SK-N-SH treated with all-trans-retinoic acid at 6 μM for 48 hours (cell line): ENCODE data around the gene RNF215.

Experiments used
- ATAC-seq: fragments of 200-7000 bp; cut with Tn5 transposase; 3 replicates; pipeline ENCODE4 v1.9.1; 2020; ENCODE audit warnings: mild to moderate bottlenecking, moderate library complexity
- ARNTL ChIP-seq: fragments of 450-650 bp; formaldehyde crosslinking; IDR thresholded peaks from 2 replicates; pipeline ENCODE4 v1.5.0; 2020; ENCODE audit warnings: low read depth, mild to moderate bottlenecking, moderate library complexity, borderline replicate concordance
- BACH2 ChIP-seq: fragments of 250-450 bp; sonication (Bioruptor Pico); IDR thresholded peaks from 2 replicates; pipeline ENCODE4 v1.9.0; 2021; ENCODE audit warnings: mild to moderate bottlenecking, borderline replicate concordance
- CREB5 ChIP-seq: fragments of 250-450 bp; sonication (Bioruptor Pico); IDR thresholded peaks from 2 replicates; pipeline ENCODE4 v1.5.1; 2020; ENCODE audit warnings: low read depth, mild to moderate bottlenecking, moderate library complexity
- CSDC2 ChIP-seq: fragments of 250-450 bp; sonication (Bioruptor Pico); IDR thresholded peaks from 2 replicates; pipeline ENCODE4 v1.5.0; 2020; ENCODE audit warnings: mild to moderate bottlenecking, moderate library complexity
- ESRRG ChIP-seq: fragments of 250-450 bp; sonication (Bioruptor Pico); IDR thresholded peaks from 2 replicates; pipeline ENCODE4 v1.6.1; 2021; ENCODE audit warnings: mild to moderate bottlenecking
- GLIS3 ChIP-seq: fragments of 250-450 bp; sonication (Bioruptor Pico); IDR thresholded peaks from 2 replicates; pipeline ENCODE4 v1.5.0; 2020; ENCODE audit warnings: mild to moderate bottlenecking, moderate library complexity
- OSR1 ChIP-seq: fragments of 250-450 bp; sonication (Bioruptor Pico); IDR thresholded peaks from 2 replicates; pipeline ENCODE4 v1.8.0; 2022; ENCODE audit warnings: moderate library complexity, mild to moderate bottlenecking, inconsistent platforms
- POU6F1 ChIP-seq: fragments of 250-450 bp; sonication (Bioruptor Pico); IDR thresholded peaks from 2 replicates; pipeline ENCODE4 v1.8.0; 2021; ENCODE audit warnings: low read depth, mild to moderate bottlenecking, moderate library complexity, borderline replicate concordance
- RARB ChIP-seq: fragments of 250-450 bp; sonication (Bioruptor Pico); IDR thresholded peaks from 2 replicates; pipeline ENCODE4 v1.8.0; 2021; ENCODE audit warnings: mild to moderate bottlenecking, moderate library complexity
- SNAI2 ChIP-seq: fragments of 250-450 bp; sonication (Bioruptor Pico); IDR thresholded peaks from 2 replicates; pipeline ENCODE4 v1.5.0; 2020; ENCODE audit warnings: mild to moderate bottlenecking, moderate library complexity
- TCF4 ChIP-seq: fragments of 250-450 bp; sonication (Bioruptor Pico); IDR thresholded peaks from 2 replicates; pipeline ENCODE4 v1.8.0; 2021; ENCODE audit warnings: mild to moderate bottlenecking, moderate library complexity, borderline replicate concordance
- TOX ChIP-seq: fragments of 250-450 bp; sonication (Bioruptor Pico); IDR thresholded peaks from 2 replicates; pipeline ENCODE4 v1.8.0; 2021; ENCODE audit warnings: mild to moderate bottlenecking, moderate library complexity, borderline replicate concordance
- TSHZ2 ChIP-seq: fragments of 250-450 bp; sonication (Bioruptor Pico); IDR thresholded peaks from 2 replicates; pipeline ENCODE4 v1.5.0; 2020; ENCODE audit warnings: mild to moderate bottlenecking, moderate library complexity
- ZC3H10 ChIP-seq: fragments of 250-450 bp; sonication (Bioruptor Pico); IDR thresholded peaks from 2 replicates; pipeline ENCODE4 v1.5.1; 2021; ENCODE audit warnings: mild to moderate bottlenecking, moderate library complexity
- ZFP3 ChIP-seq: fragments of 250-450 bp; sonication (Bioruptor Pico); IDR thresholded peaks from 2 replicates; pipeline ENCODE4 v1.5.0; 2020; ENCODE audit warnings: mild to moderate bottlenecking, moderate library complexity
- ZFP30 ChIP-seq: fragments of 450-650 bp; formaldehyde crosslinking; IDR thresholded peaks from 2 replicates; pipeline ENCODE4 v1.5.0; 2022; ENCODE audit warnings: mild to moderate bottlenecking, moderate library complexity
- ZNF565 ChIP-seq: fragments of 450-650 bp; formaldehyde crosslinking; conservative IDR thresholded peaks from 2 replicates; pipeline ENCODE4 v1.5.0; 2020; ENCODE audit warnings: low read depth, mild to moderate bottlenecking, moderate library complexity
- ZNF70 ChIP-seq: fragments of 450-650 bp; formaldehyde crosslinking; IDR thresholded peaks from 2 replicates; pipeline ENCODE4 v1.5.0; 2020; ENCODE audit warnings: mild to moderate bottlenecking, moderate library complexity
- ZNF8 ChIP-seq: fragments of 450-650 bp; formaldehyde crosslinking; IDR thresholded peaks from 2 replicates; pipeline ENCODE4 v1.5.0; 2020; ENCODE audit warnings: mild to moderate bottlenecking, moderate library complexity
- TF ChIP-seq, protein P1 (sequence below): fragments of 250-450 bp; sonication (Bioruptor Pico); IDR thresholded peaks from 2 replicates; pipeline ENCODE4 v1.8.0; 2020; ENCODE audit warnings: mild to moderate bottlenecking, moderate library complexity, borderline replicate concordance
- TF ChIP-seq, protein P2 (sequence below): fragments of 250-450 bp; sonication (Bioruptor Pico); IDR thresholded peaks from 2 replicates; pipeline ENCODE4 v1.5.1; 2021; ENCODE audit warnings: mild to moderate bottlenecking, moderate library complexity

The RNF215 gene

GRCh38 chr22:30422481-30423300 is 35.5 kb upstream of the RNF215 start:
- TF ChIP-seq POU6F1 (CRISPR knock-in tag) = no peak
- TF ChIP-seq TCF4 (CRISPR knock-in tag) = no peak
- no peak for TF ChIP-seq ZNF565
- no peak for TF ChIP-seq OSR1 (CRISPR knock-in tag)
- TF ChIP-seq, protein P1, sequence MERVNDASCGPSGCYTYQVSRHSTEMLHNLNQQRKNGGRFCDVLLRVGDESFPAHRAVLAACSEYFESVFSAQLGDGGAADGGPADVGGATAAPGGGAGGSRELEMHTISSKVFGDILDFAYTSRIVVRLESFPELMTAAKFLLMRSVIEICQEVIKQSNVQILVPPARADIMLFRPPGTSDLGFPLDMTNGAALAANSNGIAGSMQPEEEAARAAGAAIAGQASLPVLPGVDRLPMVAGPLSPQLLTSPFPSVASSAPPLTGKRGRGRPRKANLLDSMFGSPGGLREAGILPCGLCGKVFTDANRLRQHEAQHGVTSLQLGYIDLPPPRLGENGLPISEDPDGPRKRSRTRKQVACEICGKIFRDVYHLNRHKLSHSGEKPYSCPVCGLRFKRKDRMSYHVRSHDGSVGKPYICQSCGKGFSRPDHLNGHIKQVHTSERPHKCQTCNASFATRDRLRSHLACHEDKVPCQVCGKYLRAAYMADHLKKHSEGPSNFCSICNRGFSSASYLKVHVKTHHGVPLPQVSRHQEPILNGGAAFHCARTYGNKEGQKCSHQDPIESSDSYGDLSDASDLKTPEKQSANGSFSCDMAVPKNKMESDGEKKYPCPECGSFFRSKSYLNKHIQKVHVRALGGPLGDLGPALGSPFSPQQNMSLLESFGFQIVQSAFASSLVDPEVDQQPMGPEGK (CRISPR knock-in tag) = no peak
- no peak for TF ChIP-seq SNAI2
- no peak for TF ChIP-seq ZFP30 (CRISPR knock-in tag)
- TF ChIP-seq TSHZ2 (CRISPR knock-in tag) = no peak
- TF ChIP-seq TOX (CRISPR knock-in tag) = no peak
- no peak for TF ChIP-seq CSDC2
- no peak for TF ChIP-seq BACH2 (CRISPR knock-in tag)
- no peak for TF ChIP-seq ZFP3 (CRISPR knock-in tag)
- no peak for TF ChIP-seq ARNTL
- no peak for TF ChIP-seq ZNF8
- peak; percentile 30 for ATAC-seq

GRCh38 chr22:30421695-30422480 is 34.7 kb upstream of the RNF215 start:
- ATAC-seq = no peak
- TF ChIP-seq SNAI2 (no peak), ZFP3 (CRISPR knock-in tag) (no peak), ZNF70 (no peak), CREB5 (CRISPR knock-in tag) (no peak), POU6F1 (CRISPR knock-in tag) (no peak), TCF4 (CRISPR knock-in tag) (no peak), ESRRG (no peak), ZC3H10 (CRISPR knock-in tag) (no peak), TSHZ2 (CRISPR knock-in tag) (no peak), GLIS3 (CRISPR knock-in tag) (no peak), OSR1 (CRISPR knock-in tag) (no peak), CSDC2 (no peak), ZNF8 (no peak), RARB (no peak)
- TF ChIP-seq, protein P1 (CRISPR knock-in tag) = no peak
- TF ChIP-seq, protein P2, sequence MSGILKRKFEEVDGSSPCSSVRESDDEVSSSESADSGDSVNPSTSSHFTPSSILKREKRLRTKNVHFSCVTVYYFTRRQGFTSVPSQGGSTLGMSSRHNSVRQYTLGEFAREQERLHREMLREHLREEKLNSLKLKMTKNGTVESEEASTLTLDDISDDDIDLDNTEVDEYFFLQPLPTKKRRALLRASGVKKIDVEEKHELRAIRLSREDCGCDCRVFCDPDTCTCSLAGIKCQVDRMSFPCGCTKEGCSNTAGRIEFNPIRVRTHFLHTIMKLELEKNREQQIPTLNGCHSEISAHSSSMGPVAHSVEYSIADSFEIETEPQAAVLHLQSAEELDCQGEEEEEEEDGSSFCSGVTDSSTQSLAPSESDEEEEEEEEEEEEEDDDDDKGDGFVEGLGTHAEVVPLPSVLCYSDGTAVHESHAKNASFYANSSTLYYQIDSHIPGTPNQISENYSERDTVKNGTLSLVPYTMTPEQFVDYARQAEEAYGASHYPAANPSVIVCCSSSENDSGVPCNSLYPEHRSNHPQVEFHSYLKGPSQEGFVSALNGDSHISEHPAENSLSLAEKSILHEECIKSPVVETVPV (CRISPR knock-in tag) = no peak
